Activated T-cell treated with anti-CD3 and anti-CD28 coated beads, Interleukin-2, amount 50 U/mL, for 1 hour (primary cell): ENCODE results near the gene GALNT17.
"Not testable (repeated sequence)": the region's sequence is repeated elsewhere in the genome, so short reads cannot be mapped to it uniquely, and the experiment has no call there.

Experiments
- DNase-seq: peaks from one replicate; pipeline ENCODE4 v3.0.0-alpha.2; 2020

The GALNT17 gene

DNA sequence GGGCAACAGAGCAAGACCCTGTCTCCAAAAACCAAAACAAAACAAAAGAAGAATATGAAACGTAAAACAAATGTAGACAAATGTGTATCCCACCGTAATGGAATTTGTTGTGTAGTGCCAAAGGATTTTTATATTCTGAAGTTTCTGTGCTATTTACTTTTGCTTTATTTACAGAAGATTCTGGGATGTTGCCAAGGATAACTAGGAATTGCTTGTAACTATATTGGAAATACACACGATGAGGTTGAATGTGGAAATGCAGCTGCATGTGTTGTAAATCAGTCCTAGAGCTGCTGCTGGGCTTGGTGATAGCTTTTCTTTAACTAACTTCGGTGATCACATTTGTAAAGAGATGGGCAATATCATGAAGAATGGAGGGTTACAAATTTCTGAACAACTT lies 39.5 kb downstream of the GALNT17 start:
- DNase-seq = no peak

DNA sequence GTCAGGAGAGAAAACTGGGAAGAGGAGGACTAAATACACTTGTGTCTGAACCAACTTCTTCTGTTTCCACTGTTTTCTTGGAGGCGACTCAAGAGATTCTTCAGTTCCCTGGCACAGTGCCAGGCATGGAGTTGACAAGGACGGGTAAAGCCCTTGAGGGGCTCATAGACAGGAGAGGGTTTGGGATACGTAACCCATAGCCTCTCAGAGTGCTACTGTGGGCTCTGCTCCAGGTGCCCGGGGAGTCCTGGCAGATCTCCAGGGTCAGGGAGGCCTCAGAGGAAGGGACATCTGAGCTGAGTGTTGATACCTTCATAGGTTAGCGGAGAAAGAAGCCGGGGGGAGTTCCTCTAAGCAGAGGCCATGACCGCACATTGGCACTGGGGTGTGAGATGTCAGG lies 42.0 kb downstream of the GALNT17 start:
- DNase-seq = no peak

- no peak for DNase-seq
Observed at GRCh38 chr7:71182438-71182935, 50.5 kb downstream of the GALNT17 start.

DNA sequence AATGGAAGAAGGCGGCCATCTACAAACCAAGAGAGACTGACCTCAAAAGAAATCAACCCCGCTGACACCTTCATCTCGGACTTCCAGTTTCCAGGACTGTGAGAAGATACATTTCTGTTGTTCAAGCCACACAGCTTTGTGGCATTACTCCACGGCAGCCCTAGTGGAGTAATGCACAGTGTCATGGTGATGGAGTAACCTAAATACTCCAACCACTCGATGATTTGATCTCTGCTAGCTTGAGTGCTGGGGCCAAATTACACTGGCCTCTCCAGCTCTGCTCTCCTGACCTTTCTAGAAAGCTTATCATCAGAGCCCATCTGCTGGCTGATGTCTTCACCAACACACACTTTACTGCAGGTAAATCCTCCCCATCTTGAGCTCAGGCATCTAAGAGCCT lies 52.2 kb downstream of the GALNT17 start:
- no peak for DNase-seq

DNA sequence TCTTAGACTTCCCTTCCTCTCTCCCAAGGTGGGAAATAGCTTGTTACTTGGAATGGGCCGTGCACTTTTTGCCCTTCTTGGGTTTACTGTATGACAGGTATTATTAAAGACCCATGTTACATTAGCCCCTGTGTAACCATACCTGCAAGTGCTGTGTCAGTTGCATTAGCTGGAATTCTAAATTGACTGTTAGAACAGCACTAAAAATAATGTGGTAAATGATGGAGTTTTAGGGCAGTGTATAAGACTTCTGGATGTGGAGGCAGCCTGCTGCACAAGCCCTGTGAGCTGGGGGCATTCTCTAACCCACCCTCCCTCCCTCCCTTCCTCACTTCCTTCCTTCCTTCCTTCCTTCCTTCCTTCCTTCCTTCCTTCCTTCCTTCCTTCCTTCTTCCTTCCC lies 52.7 kb downstream of the GALNT17 start:
- DNase-seq = no peak

GRCh38 chr7:71186535-71187057 lies 54.7 kb downstream of the GALNT17 start:
- DNase-seq = no peak

- no peak for DNase-seq
Observed at GRCh38 chr7:71191771-71192170, 59.8 kb downstream of the GALNT17 start.

GRCh38 chr7:71193099-71193810 lies 61.3 kb downstream of the GALNT17 start:
- no peak for DNase-seq

GRCh38 chr7:71198391-71198790 lies 66.4 kb downstream of the GALNT17 start:
- no peak for DNase-seq

GRCh38 chr7:71198887-71199286 lies 66.9 kb downstream of the GALNT17 start:
- DNase-seq = no peak

- no peak for DNase-seq
Observed at GRCh38 chr7:71206184-71206583, 74.2 kb downstream of the GALNT17 start.

GRCh38 chr7:71208881-71209280 lies 76.9 kb downstream of the GALNT17 start:
- no peak for DNase-seq

DNA sequence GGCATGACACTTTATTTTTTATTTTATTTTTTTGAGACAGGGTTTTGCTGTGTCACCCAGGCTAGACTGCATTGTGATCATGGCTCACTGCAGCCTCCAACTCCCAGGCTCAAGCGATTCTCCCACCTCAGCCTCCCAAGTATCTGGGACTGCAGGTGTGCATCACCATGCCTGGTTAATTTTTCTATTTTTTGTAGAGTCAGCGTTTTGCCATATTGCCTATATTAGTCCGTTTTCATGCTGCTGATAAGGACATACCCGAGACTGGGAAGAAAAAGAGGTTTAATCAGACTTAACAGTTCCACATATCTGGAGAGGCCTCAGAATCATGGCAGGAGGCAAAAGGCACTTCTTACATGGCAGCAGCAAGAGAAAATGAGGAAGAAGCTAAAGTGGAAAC lies 77.5 kb downstream of the GALNT17 start:
- not testable (repeated sequence) for DNase-seq

GRCh38 chr7:71210220-71210619 lies 78.3 kb downstream of the GALNT17 start:
- DNase-seq = no peak

DNA sequence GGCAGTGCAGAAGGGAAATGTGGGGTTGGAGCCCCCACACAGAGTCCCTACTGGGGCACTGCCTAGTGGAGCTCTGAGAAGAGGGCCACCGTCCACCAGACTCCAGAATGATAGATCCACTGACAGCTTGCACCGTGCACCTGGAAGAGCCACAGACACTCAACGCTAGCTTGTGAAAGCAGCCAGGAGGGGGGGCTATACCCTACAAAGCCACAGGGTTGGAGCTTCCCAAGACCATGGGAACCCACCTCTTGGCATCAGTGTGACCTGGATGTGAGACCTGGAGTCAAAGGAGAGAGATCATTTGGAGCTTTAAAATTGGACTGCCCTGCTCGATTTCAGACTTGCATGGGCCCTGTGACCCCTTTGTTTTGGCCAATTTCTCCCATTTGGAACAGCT lies 80.5 kb downstream of the GALNT17 start:
- DNase-seq = not testable (repeated sequence)

DNA sequence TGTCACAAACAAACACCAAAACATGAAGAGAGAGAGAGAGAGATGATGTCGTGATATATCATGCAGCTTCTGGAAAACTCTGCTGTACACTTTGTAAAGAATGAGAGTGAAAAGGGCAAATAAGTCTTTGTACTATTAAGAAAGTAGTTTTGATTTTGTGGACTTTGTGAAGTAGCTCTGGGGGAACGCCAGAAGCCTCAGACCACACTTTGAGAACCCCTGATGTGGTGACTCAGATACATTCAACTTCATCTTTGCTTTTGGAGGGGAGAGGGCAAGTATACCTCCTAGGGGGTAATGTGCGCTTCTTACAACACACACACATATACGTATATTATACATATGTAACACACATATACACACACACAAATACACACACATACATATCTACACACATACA lies 84.3 kb downstream of the GALNT17 start:
- no peak for DNase-seq

GRCh38 chr7:71220210-71220695 lies 88.3 kb downstream of the GALNT17 start:
- DNase-seq = no peak

- no peak for DNase-seq
Observed at GRCh38 chr7:71221049-71221448, 89.1 kb downstream of the GALNT17 start.

DNA sequence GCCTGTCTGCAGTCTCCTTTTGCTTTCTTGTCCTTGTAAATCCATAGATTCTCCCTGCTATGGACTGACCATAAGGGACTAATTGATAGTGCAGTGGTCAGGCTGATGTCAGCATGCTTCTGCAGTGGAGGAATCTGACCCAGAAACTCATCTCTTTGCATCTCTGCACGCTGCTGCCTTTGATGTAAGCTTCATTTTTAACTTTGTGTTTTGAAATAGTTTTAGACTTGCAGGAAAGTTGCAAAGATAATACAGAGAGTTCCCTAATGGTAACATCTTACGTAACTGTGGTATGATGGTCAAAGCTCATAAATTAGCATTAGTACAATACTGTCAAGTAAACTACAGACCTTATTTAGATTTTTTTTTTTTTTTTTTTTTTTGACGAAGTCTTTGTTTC lies 89.6 kb downstream of the GALNT17 start:
- no peak for DNase-seq

DNA sequence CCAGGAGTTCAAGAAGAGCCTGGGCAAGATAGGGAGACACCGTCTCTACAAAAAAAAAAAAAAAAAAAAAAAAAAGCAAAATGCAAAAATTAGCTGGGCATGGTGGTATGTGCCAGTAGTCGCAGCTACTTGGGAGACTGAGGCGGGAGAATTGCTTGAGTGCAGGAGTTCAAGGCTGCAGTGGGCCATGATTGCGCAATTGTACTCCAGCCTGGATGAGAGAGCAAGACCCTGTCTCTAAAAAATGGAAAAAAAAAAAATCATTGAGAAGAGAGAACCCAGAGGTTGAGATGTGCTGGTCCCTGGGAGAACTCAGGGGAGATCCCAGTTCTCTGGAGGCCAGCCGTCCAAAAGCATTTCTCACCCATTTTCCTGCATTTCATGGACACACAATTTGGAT lies 95.2 kb downstream of the GALNT17 start:
- no peak for DNase-seq

GRCh38 chr7:71229148-71229547 lies 97.2 kb downstream of the GALNT17 start:
- no peak for DNase-seq

DNA sequence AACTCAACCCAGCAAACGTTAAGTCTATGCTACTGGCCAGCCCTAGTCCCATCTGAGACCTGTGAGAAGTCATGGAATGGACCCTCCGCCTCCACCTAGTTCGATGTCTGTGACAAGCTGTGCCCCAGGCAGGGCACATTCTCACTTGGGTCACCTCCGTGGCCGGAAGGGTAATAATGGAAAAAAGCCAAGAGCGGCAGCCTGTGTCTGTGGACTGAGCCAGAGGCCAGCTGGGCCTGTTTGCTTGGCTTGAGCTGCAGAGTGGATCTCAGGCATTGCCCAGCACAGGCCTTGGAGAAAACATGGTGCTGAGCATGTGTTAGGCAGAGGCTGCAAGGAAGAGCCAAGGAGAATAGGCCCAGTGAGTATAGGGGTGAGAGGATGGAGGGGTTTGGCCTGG lies 97.8 kb downstream of the GALNT17 start:
- no peak for DNase-seq

DNA sequence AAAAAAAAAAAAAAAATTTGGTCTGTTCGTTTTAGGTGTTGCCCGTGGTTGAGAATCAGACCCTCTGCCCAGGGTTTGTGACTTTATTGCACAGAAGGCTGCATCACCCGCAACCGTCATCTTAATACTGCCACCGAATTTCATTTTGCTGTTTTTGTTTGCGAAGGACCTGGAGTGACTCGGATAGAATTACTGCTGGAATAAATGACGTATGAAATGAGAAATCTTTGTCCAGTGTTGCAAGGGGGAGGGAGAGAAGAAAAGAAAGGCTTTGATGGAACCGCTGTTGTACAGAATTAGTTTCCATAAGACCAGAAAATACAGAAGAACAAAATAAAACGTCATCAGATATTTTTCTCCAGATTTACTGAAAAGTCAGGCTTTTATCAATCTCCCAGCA lies 103.3 kb downstream of the GALNT17 start:
- DNase-seq = no peak

- no peak for DNase-seq
Observed at GRCh38 chr7:71236230-71237105, 104.5 kb downstream of the GALNT17 start.
